Thoracic aorta (tissue), 2 donors: Measurements from ENCODE around the gene RAPGEF4. TPM values are rescaled to one million over a fixed set of nuclear protein-coding genes. Genes with fewer than 3 reads are reported as not detected.
A peak's percentile ranks its signal among the peaks of the same experiment; 100 is the strongest.

Experiments
- ATAC-seq: fragments of 150-250 bp; one replicate; pipeline ENCODE4 v1.8.0; 2017; ENCODE audit warnings: low read depth; ENCODE audit not compliant: insufficient number of reproducible peaks, low FRiP score
- DNase-seq: peaks from one replicate; pipeline ENCODE4 v3.0.0-alpha.2; 2020; ENCODE audit warnings: low spot score
- H3K27ac ChIP-seq, 2 donors: fragments of 200-600 bp; sonication (generic); 1 replicate in 1 of 2; 2 replicates in 1 of 2; pipeline ENCODE4 v1.5.1; 2016; ENCODE audit warnings: mild to moderate bottlenecking in 2 of 2, moderate library complexity in 2 of 2
- H3K27me3 ChIP-seq: fragments of 200-600 bp; sonication (generic); replicated peaks from 2 replicates; pipeline ENCODE4 v1.6.0; 2016; ENCODE audit warnings: mild to moderate bottlenecking; ENCODE audit not compliant: insufficient read depth
- H3K36me3 ChIP-seq: fragments of 200-600 bp; sonication (generic); one replicate; pipeline ENCODE4 v1.5.1; 2016
- H3K4me1 ChIP-seq, 2 donors: fragments of 200-600 bp; sonication (generic); 1 replicate in 1 of 2; 2 replicates in 1 of 2; pipeline versions ENCODE4 v1.5.1 to v1.6.0; 2016; ENCODE audit warnings: low read depth in 2 of 2, mild to moderate bottlenecking in 1 of 2; ENCODE audit not compliant: control insufficient read depth in 1 of 2
- H3K4me3 ChIP-seq: fragments of 200-600 bp; sonication (generic); 2 replicates; pipeline ENCODE4 v1.5.1; 2016; ENCODE audit warnings: mild to moderate bottlenecking
- H3K9me3 ChIP-seq: fragments of 200-600 bp; sonication (generic); 2 replicates; pipeline ENCODE4 v1.5.1; 2016
- CTCF ChIP-seq: fragments of 200-600 bp; sonication (generic); IDR thresholded peaks from one replicate; pipeline ENCODE4 v1.5.1; 2019; ENCODE audit warnings: antibody characterized with exemption
- total RNA-seq, 2 donors: library from RNA; depleted of rRNA; stranded (reverse); fragments of >200 nt; gene quantifications; one replicate each; pipeline versions ENCODE4 v1.1.0 to v1.2.3, GENCODE V29; 2016

The RAPGEF4 gene
- total RNA-seq, 2 donors from 2014 or later, result 9.9 to 18.4 TPM

- Histone ChIP-seq H3K27me3 (no peaks in the 10 kb centered on the region), H3K9me3 (no peaks in the 10 kb centered on the region), H3K36me3 (no peaks in the 10 kb centered on the region), H3K27ac (no peak overlapping the region), H3K4me3 (no peak overlapping the region), H3K4me1 (peaks cover 0 to 16% of the 10 kb centered on the region in 2 donors)
- ATAC-seq (no peak), DNase-seq (no peak)
- no peak for TF ChIP-seq CTCF
Measured at GRCh38 chr2:172994864-172995263, 259.2 kb downstream of the RAPGEF4 start.

- Histone ChIP-seq H3K27ac (no peak overlapping the region), H3K4me3 (no peak overlapping the region)
Measured at GRCh38 chr2:172995323-172996244, 259.9 kb downstream of the RAPGEF4 start.

GRCh38 chr2:172996387-172996961, 260.8 kb downstream of the RAPGEF4 start:
- Histone ChIP-seq H3K9me3 (no peaks in the 10 kb centered on the region), H3K27ac (no peak overlapping the region), H3K36me3 (no peaks in the 10 kb centered on the region), H3K27me3 (no peaks in the 10 kb centered on the region), H3K4me1 (peaks cover 0 to 16% of the 10 kb centered on the region in 2 donors), H3K4me3 (no peak overlapping the region)
- no peak for TF ChIP-seq CTCF
- ATAC-seq, result no peak
- no peak for DNase-seq

More at GRCh38 chr2:172995323-172996244, 259.9 kb downstream of the RAPGEF4 start:
- Histone ChIP-seq H3K9me3 (no peaks in the 10 kb centered on the region), H3K36me3 (no peaks in the 10 kb centered on the region), H3K4me1 (peaks cover 0 to 16% of the 10 kb centered on the region in 2 donors), H3K27me3 (no peaks in the 10 kb centered on the region)
- TF ChIP-seq CTCF, result no peak
- DNase-seq, result peak; percentile 25
- peak; percentile 81 for ATAC-seq

GRCh38 chr2:172997031-172997430, 261.4 kb downstream of the RAPGEF4 start:
- Histone ChIP-seq H3K9me3 (no peaks in the 10 kb centered on the region), H3K27ac (no peak overlapping the region), H3K36me3 (no peaks in the 10 kb centered on the region), H3K4me3 (no peak overlapping the region), H3K27me3 (no peaks in the 10 kb centered on the region), H3K4me1 (peaks cover 0 to 16% of the 10 kb centered on the region in 2 donors)
- TF ChIP-seq CTCF, result no peak
- no peak for ATAC-seq
- DNase-seq, result no peak

- no peak for TF ChIP-seq CTCF
- ATAC-seq (no peak), DNase-seq (no peak)
- no peak overlapping the region for H3K4me3 ChIP-seq
- no peak overlapping the region for H3K27ac ChIP-seq
- H3K36me3 ChIP-seq, result no peaks in the 10 kb centered on the region
- peaks cover 0 to 16% of the 10 kb centered on the region in 2 donors for H3K4me1 ChIP-seq
- no peaks in the 10 kb centered on the region for H3K9me3 ChIP-seq
- H3K27me3 ChIP-seq, result no peaks in the 10 kb centered on the region
Measured at GRCh38 chr2:172998547-172999272, 263.1 kb downstream of the RAPGEF4 start.
